GM08714 (cell line): Measurements from ENCODE around the gene DLG2.

ENCODE experiments used
- H3K4me3 ChIP-seq: fragments of 200-500 bp; sonication (Bioruptor generic); 2 replicates; pipeline ENCODE4 v1.5.1; 2014; ENCODE audit warnings: mild to moderate bottlenecking, low read length, inconsistent platforms
- ZNF274 ChIP-seq: IDR thresholded peaks from 2 replicates; pipeline ENCODE4 v1.6.1; 2012; ENCODE audit warnings: mild to moderate bottlenecking, low read depth, low read length

DLG2 gene

GRCh38 chr11:84923489-84923888, 703.7 kb downstream of the DLG2 start:
- no peak for TF ChIP-seq ZNF274
- no peak overlapping the region for H3K4me3 ChIP-seq

DNA sequence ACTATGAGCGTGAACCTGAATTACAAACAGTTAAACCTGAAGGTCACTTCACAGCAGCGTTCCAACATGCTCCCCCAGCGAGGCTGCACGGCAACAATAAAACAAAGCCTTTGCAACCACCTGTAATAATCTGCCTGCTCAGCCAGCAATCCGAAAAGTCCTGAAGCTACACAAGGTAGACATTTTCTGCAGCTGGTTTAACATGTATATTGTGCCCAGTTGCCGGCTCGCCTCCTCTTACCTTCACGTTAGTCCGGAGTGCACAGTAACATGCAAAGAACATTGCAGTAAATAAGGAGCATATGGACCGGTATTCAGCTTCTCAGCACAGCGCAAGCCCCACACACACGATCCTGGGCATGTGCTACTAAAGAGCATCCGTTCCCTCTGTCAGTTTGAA, 704.3 kb downstream of the DLG2 start:
- no peak overlapping the region for H3K4me3 ChIP-seq
- no peak for TF ChIP-seq ZNF274

DNA sequence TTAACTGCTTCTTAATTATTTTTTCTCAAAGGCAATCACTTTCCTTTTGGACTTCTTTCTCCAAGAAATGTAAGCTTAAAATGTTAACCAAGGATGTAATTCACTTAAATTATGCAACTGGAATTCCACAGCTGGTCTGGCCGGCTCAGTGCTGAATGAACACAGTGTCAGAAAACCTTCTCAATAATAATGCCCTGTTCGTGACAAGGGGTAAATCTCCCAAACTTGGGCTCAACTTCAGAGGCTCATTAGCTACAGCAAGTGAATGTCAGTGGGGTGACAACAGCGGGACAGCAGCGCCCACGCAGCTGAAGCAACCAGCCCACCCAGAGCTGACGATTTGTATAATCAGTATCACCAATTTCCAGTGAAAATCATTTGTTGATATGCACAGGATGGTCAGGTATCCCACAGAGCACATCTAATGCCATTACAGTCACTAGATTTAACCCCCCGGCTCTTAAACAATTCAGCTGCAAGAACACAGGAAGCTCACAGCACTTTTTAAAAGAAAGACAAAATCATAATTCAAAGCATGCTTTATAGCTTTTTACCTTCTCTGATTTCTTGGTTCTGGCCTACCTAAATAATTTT, 704.8 kb downstream of the DLG2 start:
- TF ChIP-seq ZNF274, result no peak
- H3K4me3 ChIP-seq, result no peak overlapping the region

DNA sequence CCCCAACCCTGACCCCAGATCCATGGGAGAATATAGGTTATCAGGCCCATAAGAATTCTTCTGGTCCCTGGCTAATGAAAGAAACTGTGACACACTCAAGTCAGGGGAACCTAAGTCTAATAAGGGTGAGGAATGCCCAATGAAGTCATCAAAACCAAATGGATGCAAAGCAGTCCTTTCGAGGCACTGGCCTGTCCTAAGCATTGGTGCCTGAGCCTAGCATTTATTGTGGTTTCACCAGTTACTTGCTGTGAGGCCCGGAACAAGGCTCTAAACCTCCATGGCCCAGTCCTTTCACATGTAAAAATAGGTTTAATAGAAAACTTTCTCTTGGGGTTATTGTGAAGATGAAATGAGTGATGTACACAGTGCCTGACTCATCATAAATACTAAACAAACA, 712.6 kb downstream of the DLG2 start:
- no peak for TF ChIP-seq ZNF274

GRCh38 chr11:84909740-84910139, 717.4 kb downstream of the DLG2 start:
- TF ChIP-seq ZNF274, result no peak
- H3K4me3 ChIP-seq, result no peak overlapping the region

More for the DNA sequence above, 712.6 kb downstream of the DLG2 start:
- no peak overlapping the region for H3K4me3 ChIP-seq

- no peak overlapping the region for H3K4me3 ChIP-seq
- no peak for TF ChIP-seq ZNF274
Measured at GRCh38 chr11:84906995-84907394, 720.1 kb downstream of the DLG2 start.

DNA sequence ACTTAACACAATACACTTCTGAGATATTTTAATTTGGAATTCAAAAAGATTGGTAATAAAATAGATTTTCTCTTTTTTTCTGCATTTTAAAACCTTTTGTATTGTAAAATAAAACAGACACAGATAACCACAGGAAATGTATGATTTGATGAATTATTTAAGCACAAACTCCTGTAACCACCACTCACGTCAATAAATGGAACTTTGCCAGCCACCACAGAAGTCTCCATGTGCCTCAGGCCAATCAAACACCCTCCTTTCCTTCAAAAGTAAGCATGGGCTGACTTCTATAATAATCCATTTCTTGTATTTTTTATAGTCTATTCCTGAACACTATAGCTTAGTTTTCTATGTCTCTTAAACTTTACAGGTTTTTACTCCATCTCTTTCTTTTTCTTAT, 721.7 kb downstream of the DLG2 start:
- no peak overlapping the region for H3K4me3 ChIP-seq
- no peak for TF ChIP-seq ZNF274

DNA sequence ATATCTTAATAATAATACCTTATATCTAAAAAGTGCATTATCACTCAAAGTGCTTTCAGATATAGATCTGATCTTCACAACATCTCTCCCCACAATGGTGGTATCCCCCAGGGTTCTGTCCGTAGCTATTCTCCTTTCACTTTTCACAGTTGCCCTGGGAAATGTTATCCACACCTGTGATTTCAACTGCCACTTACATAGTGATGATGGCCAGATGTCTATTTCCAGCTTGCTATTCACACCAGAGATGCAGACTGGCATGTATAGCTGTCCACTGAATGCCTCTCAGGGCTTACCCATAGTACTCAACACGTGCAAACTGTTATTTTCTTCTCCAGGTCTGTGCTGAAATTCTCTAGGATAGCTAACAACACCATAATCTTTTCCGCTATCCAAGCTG, 724.7 kb downstream of the DLG2 start:
- H3K4me3 ChIP-seq, result no peak overlapping the region
- TF ChIP-seq ZNF274, result no peak

DNA sequence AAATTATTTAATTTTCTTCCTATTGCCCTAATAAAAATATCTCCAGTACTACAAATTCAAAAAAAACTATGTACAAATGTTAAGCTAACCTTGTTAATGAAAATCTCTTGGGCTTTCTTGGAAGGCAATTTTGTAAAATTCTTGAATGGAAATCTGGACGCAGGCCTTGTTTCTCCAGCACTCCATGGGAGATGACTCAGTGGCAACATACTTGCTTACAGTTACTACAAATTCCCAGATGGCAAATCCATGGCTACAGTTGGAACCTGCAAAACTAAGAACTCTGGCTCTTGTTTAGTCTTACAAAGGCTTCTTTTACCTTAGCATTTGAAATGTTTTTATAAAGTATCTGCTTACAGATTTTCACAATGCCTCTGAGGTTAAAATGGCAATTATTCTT, 725.2 kb downstream of the DLG2 start:
- TF ChIP-seq ZNF274, result no peak
- H3K4me3 ChIP-seq, result no peak overlapping the region

GRCh38 chr11:84899740-84900139, 727.4 kb downstream of the DLG2 start:
- no peak overlapping the region for H3K4me3 ChIP-seq
- TF ChIP-seq ZNF274, result no peak

- no peak for TF ChIP-seq ZNF274
- H3K4me3 ChIP-seq, result no peak overlapping the region
Measured at GRCh38 chr11:84899134-84899533, 728.0 kb downstream of the DLG2 start.

DNA sequence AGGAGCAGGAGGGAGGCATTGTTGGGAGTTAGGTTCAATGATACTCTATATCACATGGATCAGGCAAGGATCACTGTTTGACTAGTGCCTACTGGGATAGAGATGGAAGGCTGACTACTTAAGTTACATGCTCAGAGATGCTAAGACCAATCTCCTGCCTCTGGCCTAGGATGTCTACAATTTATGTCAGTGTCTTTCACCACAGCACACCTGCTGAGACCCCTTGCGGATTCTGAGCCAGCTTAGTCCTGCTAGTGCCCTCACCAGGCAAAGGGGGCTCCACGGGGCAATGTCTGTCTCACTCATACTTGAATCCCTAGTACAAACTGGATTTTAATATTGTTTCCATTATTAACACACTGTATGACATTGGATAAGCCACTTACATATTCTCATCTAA, 732.5 kb downstream of the DLG2 start:
- no peak for TF ChIP-seq ZNF274
- H3K4me3 ChIP-seq, result no peak overlapping the region

DNA sequence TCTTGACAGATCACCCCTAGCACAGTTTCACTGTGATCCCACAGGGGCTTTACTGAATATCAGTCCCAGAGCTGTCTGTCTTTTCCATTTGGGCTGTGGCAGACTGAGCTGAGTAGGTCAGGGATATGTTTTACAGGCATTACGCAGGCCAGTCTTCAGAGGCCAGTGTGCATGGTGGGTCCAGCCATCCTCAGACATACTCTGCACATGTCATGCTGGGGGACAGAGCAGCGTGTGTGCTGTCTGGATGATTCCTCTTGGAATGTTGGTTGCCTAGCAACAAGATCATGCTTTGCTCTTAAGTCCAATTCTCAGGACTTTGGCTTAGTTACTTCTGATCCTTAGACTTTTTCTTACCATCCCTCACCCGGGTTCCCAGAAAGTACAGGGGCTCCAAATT, 736.5 kb downstream of the DLG2 start:
- no peak overlapping the region for H3K4me3 ChIP-seq
- no peak for TF ChIP-seq ZNF274

DNA sequence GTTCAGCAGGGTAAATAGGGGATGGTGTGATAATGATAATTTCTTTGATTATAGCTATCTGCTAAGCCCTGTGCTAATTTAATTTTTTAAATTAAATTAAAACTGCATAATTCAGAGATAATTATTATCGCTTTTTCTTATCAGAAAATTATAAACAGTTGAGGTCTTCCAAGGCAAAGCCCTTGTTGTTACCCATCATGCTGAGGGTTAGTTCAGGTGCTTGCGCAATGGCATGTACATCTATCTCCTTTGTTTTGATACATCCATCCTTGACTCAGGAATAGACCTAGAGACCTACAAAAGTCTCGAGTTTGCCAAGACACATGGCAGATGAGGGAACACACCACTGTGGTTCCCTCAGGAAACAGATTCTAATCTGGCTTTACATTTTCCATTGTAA, 737.6 kb downstream of the DLG2 start:
- no peak overlapping the region for H3K4me3 ChIP-seq
- no peak for TF ChIP-seq ZNF274

DNA sequence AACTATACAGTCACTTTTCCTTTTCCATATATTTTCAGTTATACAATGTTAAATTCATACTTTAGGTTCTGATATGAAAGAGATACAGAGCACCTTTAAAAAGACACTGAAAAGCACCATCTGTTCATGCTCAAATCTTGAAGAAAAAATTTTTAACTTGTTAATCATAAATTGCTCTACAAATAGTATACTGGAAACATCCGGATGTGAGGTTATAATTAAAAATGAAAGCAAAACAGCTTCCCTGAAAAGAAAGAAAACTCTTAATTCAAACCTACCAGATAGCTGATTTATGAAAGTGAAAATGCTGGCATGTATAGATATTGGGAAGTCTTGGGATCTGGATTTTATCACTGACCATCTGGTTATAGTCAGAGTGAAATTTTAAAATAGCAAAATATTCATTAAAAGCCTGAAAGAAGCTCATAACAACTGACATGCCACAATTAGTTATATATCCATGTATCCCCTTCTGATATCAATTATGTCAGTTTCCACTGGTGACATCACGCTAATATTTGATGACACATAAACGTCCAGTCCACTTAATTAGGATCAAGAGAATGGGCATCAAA, 740.0 kb downstream of the DLG2 start:
- H3K4me3 ChIP-seq, result no peak overlapping the region
- TF ChIP-seq ZNF274, result no peak

GRCh38 chr11:84886344-84886743, 740.8 kb downstream of the DLG2 start:
- H3K4me3 ChIP-seq, result no peak overlapping the region
- no peak for TF ChIP-seq ZNF274
